Ovary (tissue), 3 donors: Measurements from ENCODE around the gene RFX8.

Experiments used
- POLR2A ChIP-seq: fragments of 450-650 bp; IDR thresholded peaks from one replicate; pipeline ENCODE4 v1.6.1; 2017; ENCODE audit warnings: antibody characterized with exemption, mild to moderate bottlenecking, moderate library complexity
- TF ChIP-seq, protein P1 (sequence below), 3 donors: fragments of 450-650 bp in 2 of 3; fragments of 200-600 bp in 1 of 3; IDR thresholded peaks; one replicate each; pipeline versions ENCODE4 v1.5.1 to v1.8.0; 2016 to 2022; ENCODE audit warnings: antibody characterized with exemption in 3 of 3, mild to moderate bottlenecking in 1 of 3
- donor health status: DM: no; HTN: no; CAD: no.

DNA sequence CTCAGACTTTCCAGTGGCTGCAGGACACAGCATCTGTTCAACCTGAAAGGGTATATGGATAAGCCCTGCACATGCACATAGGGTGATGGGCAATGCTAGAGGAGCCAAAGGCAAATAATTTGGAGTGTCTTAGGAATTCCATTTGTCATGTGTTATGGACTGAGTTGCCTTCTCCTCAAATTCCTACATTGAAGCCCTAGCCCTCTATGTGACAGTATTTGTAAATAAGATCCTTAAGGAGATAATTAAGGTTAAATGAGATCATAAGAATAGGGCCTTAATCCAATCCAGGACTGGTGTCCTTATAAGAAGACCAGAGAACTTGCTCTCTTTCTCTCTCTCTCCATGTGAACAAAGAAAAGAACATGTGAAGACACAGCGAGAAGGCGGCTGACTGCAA, 44.8 kb downstream of the RFX8 start:
- TF ChIP-seq, protein P1, sequence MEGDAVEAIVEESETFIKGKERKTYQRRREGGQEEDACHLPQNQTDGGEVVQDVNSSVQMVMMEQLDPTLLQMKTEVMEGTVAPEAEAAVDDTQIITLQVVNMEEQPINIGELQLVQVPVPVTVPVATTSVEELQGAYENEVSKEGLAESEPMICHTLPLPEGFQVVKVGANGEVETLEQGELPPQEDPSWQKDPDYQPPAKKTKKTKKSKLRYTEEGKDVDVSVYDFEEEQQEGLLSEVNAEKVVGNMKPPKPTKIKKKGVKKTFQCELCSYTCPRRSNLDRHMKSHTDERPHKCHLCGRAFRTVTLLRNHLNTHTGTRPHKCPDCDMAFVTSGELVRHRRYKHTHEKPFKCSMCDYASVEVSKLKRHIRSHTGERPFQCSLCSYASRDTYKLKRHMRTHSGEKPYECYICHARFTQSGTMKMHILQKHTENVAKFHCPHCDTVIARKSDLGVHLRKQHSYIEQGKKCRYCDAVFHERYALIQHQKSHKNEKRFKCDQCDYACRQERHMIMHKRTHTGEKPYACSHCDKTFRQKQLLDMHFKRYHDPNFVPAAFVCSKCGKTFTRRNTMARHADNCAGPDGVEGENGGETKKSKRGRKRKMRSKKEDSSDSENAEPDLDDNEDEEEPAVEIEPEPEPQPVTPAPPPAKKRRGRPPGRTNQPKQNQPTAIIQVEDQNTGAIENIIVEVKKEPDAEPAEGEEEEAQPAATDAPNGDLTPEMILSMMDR (IDR thresholded peaks at IDR 0.05): no peak
- no peak for TF ChIP-seq POLR2A
